HG02588 (cell line): Measurements from ENCODE around the gene AOC2.
"Not testable (repeated sequence)": the region's sequence is repeated elsewhere in the genome, so short reads cannot be mapped to it uniquely, and the experiment has no call there.

ENCODE experiments used
- ATAC-seq: cut with Tn5 transposase; IDR thresholded peaks from one replicate; pipeline ENCODE4 v1.9.1; 2021; ENCODE audit warnings: mild to moderate bottlenecking, moderate library complexity; ENCODE audit not compliant: unreplicated experiment

AOC2 gene

GRCh38 chr17:42853597-42853967 is 9.2 kb downstream of the AOC2 start:
- no peak for ATAC-seq

GRCh38 chr17:42853968-42854790 is 9.8 kb downstream of the AOC2 start:
- ATAC-seq: no peak

GRCh38 chr17:42855048-42855596 is 10.7 kb downstream of the AOC2 start:
- no peak for ATAC-seq

- ATAC-seq: not testable (repeated sequence)
Observed at GRCh38 chr17:42856093-42856492, 11.7 kb downstream of the AOC2 start.

- not testable (repeated sequence) for ATAC-seq
Observed at GRCh38 chr17:42856516-42856915, 12.1 kb downstream of the AOC2 start.

GRCh38 chr17:42857389-42857788 is 13.0 kb downstream of the AOC2 start:
- no peak for ATAC-seq

GRCh38 chr17:42865638-42866094 is 21.3 kb downstream of the AOC2 start:
- no peak for ATAC-seq

- no peak for ATAC-seq
Observed at GRCh38 chr17:42866216-42866615, 21.8 kb downstream of the AOC2 start.

GRCh38 chr17:42866631-42867575 is 22.5 kb downstream of the AOC2 start:
- no peak for ATAC-seq

- ATAC-seq: not testable (repeated sequence)
Observed at GRCh38 chr17:42867694-42868261, 23.4 kb downstream of the AOC2 start.

GRCh38 chr17:42868338-42868737 is 24.0 kb downstream of the AOC2 start:
- ATAC-seq: no peak

GRCh38 chr17:42871647-42872046 is 27.3 kb downstream of the AOC2 start:
- ATAC-seq: no peak

- ATAC-seq: no peak
Observed at GRCh38 chr17:42872251-42872965, 28.0 kb downstream of the AOC2 start.

GRCh38 chr17:42873315-42873714 is 28.9 kb downstream of the AOC2 start:
- no peak for ATAC-seq

- ATAC-seq: not testable (repeated sequence)
Observed at GRCh38 chr17:42873932-42874695, 29.7 kb downstream of the AOC2 start.

GRCh38 chr17:42877037-42877436 is 32.7 kb downstream of the AOC2 start:
- ATAC-seq: no peak

- no peak for ATAC-seq
Observed at GRCh38 chr17:42878123-42878880, 33.9 kb downstream of the AOC2 start.

GRCh38 chr17:42878924-42879595 is 34.7 kb downstream of the AOC2 start:
- no peak for ATAC-seq
